ENCODE measurements around the gene AIG1. TPM values are rescaled to one million over a fixed set of nuclear protein-coding genes. Genes with fewer than 3 reads are reported as not detected.

AIG1 gene
- total and polyA plus RNA-seq, 2 experiments from 2014 or later: 92.8 to 102 TPM

GRCh38 chr6:143251288-143251687 is 190.6 kb downstream of the AIG1 start:
- TF ChIP-seq CTCF (IDR thresholded peaks at IDR 0.05; ENCODE audit: poor library complexity): no peak
- TF ChIP-seq EZH2 (IDR thresholded peaks at IDR 0.05; ENCODE audit: borderline replicate concordance): no peak
- no peak for TF ChIP-seq EZH2phosphoT487 (IDR thresholded peaks at IDR 0.05; ENCODE audit: low read depth, severe bottlenecking, unreplicated experiment)
- Histone ChIP-seq H3K4me3 (no peak overlapping the region), H3K4me1 (ENCODE audit: insufficient read depth) (no peaks in the 10 kb centered on the region), H3K79me2 (no peaks in the 10 kb centered on the region), H3K4me2 (no peak overlapping the region), H3K9me2 (replicated peaks; ENCODE audit: insufficient read depth) (no peaks in the 10 kb centered on the region), H3K36me3 (replicated peaks; ENCODE audit: insufficient read depth, low read depth) (no peaks in the 10 kb centered on the region), H4K20me1 (ENCODE audit: insufficient read depth, poor library complexity, severe bottlenecking) (no peaks in the 10 kb centered on the region), H3K27me3 (no peaks in the 10 kb centered on the region), H3K9me3 (ENCODE audit: low read depth) (no peaks in the 10 kb centered on the region), H3K27ac (no peak overlapping the region), H2AFZ (no peak overlapping the region)
- no peak for DNase-seq (ENCODE audit: low spot score)
- WGBS (ENCODE audit: low lambda C conversion rate, missing lambda C conversion rate): 66% methylated on average over 4 of the region's 4 CpGs

GRCh38 chr6:143252961-143253360 is 192.3 kb downstream of the AIG1 start:
- no peaks in the 10 kb centered on the region for H3K4me1 ChIP-seq (ENCODE audit: insufficient read depth)
- no peaks in the 10 kb centered on the region for H3K9me2 ChIP-seq (replicated peaks; ENCODE audit: insufficient read depth)
- H4K20me1 ChIP-seq (ENCODE audit: insufficient read depth, poor library complexity, severe bottlenecking): no peaks in the 10 kb centered on the region
- H2AFZ ChIP-seq: no peak overlapping the region
- no peaks in the 10 kb centered on the region for H3K9me3 ChIP-seq (ENCODE audit: low read depth)
- H3K27ac ChIP-seq: no peak overlapping the region
- WGBS (ENCODE audit: low lambda C conversion rate, missing lambda C conversion rate): 95% methylated on average over 6 of the region's 6 CpGs
- no peaks in the 10 kb centered on the region for H3K27me3 ChIP-seq
- no peak overlapping the region for H3K4me3 ChIP-seq
- TF ChIP-seq EZH2phosphoT487 (IDR thresholded peaks at IDR 0.05; ENCODE audit: low read depth, severe bottlenecking, unreplicated experiment) (no peak), CTCF (IDR thresholded peaks at IDR 0.05; ENCODE audit: poor library complexity) (no peak), EZH2 (IDR thresholded peaks at IDR 0.05; ENCODE audit: borderline replicate concordance) (no peak)
- H3K36me3 ChIP-seq (replicated peaks; ENCODE audit: insufficient read depth, low read depth): no peaks in the 10 kb centered on the region
- H3K79me2 ChIP-seq: no peaks in the 10 kb centered on the region
- no peak for DNase-seq (ENCODE audit: low spot score)
- H3K4me2 ChIP-seq: no peak overlapping the region

- DNase-seq (ENCODE audit: low spot score): no peak
- Histone ChIP-seq H3K79me2 (no peaks in the 10 kb centered on the region), H3K27ac (peak overlapping the region; percentile 30), H2AFZ (no peak overlapping the region), H3K4me2 (peak overlapping the region; percentile 30), H3K9me2 (replicated peaks; ENCODE audit: insufficient read depth) (no peaks in the 10 kb centered on the region), H4K20me1 (ENCODE audit: insufficient read depth, poor library complexity, severe bottlenecking) (no peaks in the 10 kb centered on the region), H3K9me3 (ENCODE audit: low read depth) (no peaks in the 10 kb centered on the region), H3K36me3 (replicated peaks; ENCODE audit: insufficient read depth, low read depth) (no peaks in the 10 kb centered on the region), H3K27me3 (no peaks in the 10 kb centered on the region), H3K4me3 (no peak overlapping the region), H3K4me1 (ENCODE audit: insufficient read depth) (no peaks in the 10 kb centered on the region)
- WGBS (ENCODE audit: low lambda C conversion rate, missing lambda C conversion rate): 18% methylated on average over 4 of the region's 4 CpGs
- TF ChIP-seq EZH2phosphoT487 (IDR thresholded peaks at IDR 0.05; ENCODE audit: low read depth, severe bottlenecking, unreplicated experiment) (no peak), EZH2 (IDR thresholded peaks at IDR 0.05; ENCODE audit: borderline replicate concordance) (no peak), CTCF (IDR thresholded peaks at IDR 0.05; ENCODE audit: poor library complexity) (no peak)
Observed at GRCh38 chr6:143253586-143253985, 192.9 kb downstream of the AIG1 start.

- Histone ChIP-seq H4K20me1 (ENCODE audit: insufficient read depth, poor library complexity, severe bottlenecking) (no peaks in the 10 kb centered on the region), H3K4me3 (no peak overlapping the region), H3K27me3 (no peaks in the 10 kb centered on the region), H3K4me1 (ENCODE audit: insufficient read depth) (peaks cover 7% of the 10 kb centered on the region), H3K9me2 (replicated peaks; ENCODE audit: insufficient read depth) (no peaks in the 10 kb centered on the region), H3K9me3 (ENCODE audit: low read depth) (no peaks in the 10 kb centered on the region), H3K4me2 (no peak overlapping the region), H3K36me3 (replicated peaks; ENCODE audit: insufficient read depth, low read depth) (no peaks in the 10 kb centered on the region), H2AFZ (no peak overlapping the region), H3K79me2 (no peaks in the 10 kb centered on the region), H3K27ac (no peak overlapping the region)
- DNase-seq (ENCODE audit: low spot score): no peak
- TF ChIP-seq EZH2 (IDR thresholded peaks at IDR 0.05; ENCODE audit: borderline replicate concordance): no peak
- no peak for TF ChIP-seq CTCF (IDR thresholded peaks at IDR 0.05; ENCODE audit: poor library complexity)
- no peak for TF ChIP-seq EZH2phosphoT487 (IDR thresholded peaks at IDR 0.05; ENCODE audit: low read depth, severe bottlenecking, unreplicated experiment)
Observed at GRCh38 chr6:143258945-143259344, 198.3 kb downstream of the AIG1 start.

Data from hepatocyte (in vitro differentiated cells).